A673 (cell line): Measurements from ENCODE around the gene SRP9. TPM values are rescaled to one million over a fixed set of nuclear protein-coding genes. Genes with fewer than 3 reads are reported as not detected.

Experiments
- BruUV-seq: library from RNA; stranded (reverse); fragments of 400-500 nt; replicated peaks from 2 replicates; lab custom pipeline; 2021; lab: Mats Ljungman, UMichigan
- CTCF ChIA-PET: fragments of 300-600 bp; sonication (Branson Sonifier 250); formaldehyde crosslinking; loops from one replicate; lab custom pipeline; 2022; ENCODE audit warnings: antibody characterized with exemption; lab: Charles Lee
- POLR2A ChIA-PET: fragments of 300-600 bp; sonication (Branson Sonifier 250); formaldehyde crosslinking; loops from one replicate; lab custom pipeline; 2022; ENCODE audit warnings: antibody characterized with exemption; ENCODE audit not compliant: low non-redundant PET; lab: Charles Lee
- DNase-seq: peaks from one replicate; pipeline ENCODE4 v3.0.0-alpha.2; 2015; ENCODE audit warnings: low spot score
- H3K27ac ChIP-seq: fragments of 200-600 bp; sonication (generic); 2 replicates; pipeline ENCODE4 v1.5.1; 2016; ENCODE audit warnings: mixed run types, low read depth, mild to moderate bottlenecking, mixed read lengths, antibody characterized with exemption, low read length; ENCODE audit not compliant: poor library complexity, severe bottlenecking
- H3K27me3 ChIP-seq: fragments of 200-600 bp; sonication (generic); replicated peaks from 2 replicates; pipeline ENCODE4 v1.6.1; 2017; ENCODE audit warnings: mixed run types, low read depth, mild to moderate bottlenecking, mixed read lengths, antibody characterized with exemption, low read length; ENCODE audit not compliant: insufficient read depth, poor library complexity
- H3K36me3 ChIP-seq: fragments of 200-600 bp; sonication (generic); 2 replicates; pipeline ENCODE4 v1.6.1; 2016; ENCODE audit warnings: mixed run types, mild to moderate bottlenecking, mixed read lengths, antibody characterized with exemption, low read length; ENCODE audit not compliant: insufficient read depth, poor library complexity, severe bottlenecking
- H3K4me1 ChIP-seq: fragments of 200-600 bp; sonication (generic); 2 replicates; pipeline ENCODE4 v1.6.1; 2017; ENCODE audit warnings: mixed run types, mild to moderate bottlenecking, mixed read lengths, antibody characterized with exemption, low read length; ENCODE audit not compliant: insufficient read depth, poor library complexity, severe bottlenecking
- H3K4me3 ChIP-seq: fragments of 200-600 bp; sonication (generic); 2 replicates; pipeline ENCODE4 v1.5.1; 2016; ENCODE audit warnings: low read depth, mixed run types, mild to moderate bottlenecking, mixed read lengths, low read length; ENCODE audit not compliant: poor library complexity, severe bottlenecking
- H3K9me3 ChIP-seq: fragments of 200-600 bp; sonication (generic); 2 replicates; pipeline ENCODE4 v1.6.1; 2016; ENCODE audit warnings: mixed run types, low read depth, mild to moderate bottlenecking, mixed read lengths, antibody characterized with exemption, low read length; ENCODE audit not compliant: poor library complexity, severe bottlenecking
- EZH2 ChIP-seq: fragments of 200-600 bp; sonication (generic); IDR thresholded peaks from 2 replicates; pipeline ENCODE4 v1.6.1; 2017; ENCODE audit warnings: borderline replicate concordance, low read depth, mild to moderate bottlenecking, mixed read lengths, antibody characterized with exemption, low read length; ENCODE audit not compliant: poor library complexity, severe bottlenecking
- intact Hi-C: fragments of 100-400 bp; cut with micrococcal nuclease; formaldehyde crosslinking; loops from one replicate; pipeline ENCODE4 v1.10.0; 2022; ENCODE audit not compliant: unreplicated experiment
- total RNA-seq: library from RNA; stranded (reverse); gene quantifications from 2 replicates; pipeline ENCODE4 v1.2.3, GENCODE V29; 2021
- TF ChIP-seq, protein P1 (sequence below): fragments of 300-800, 200-600 bp; sonication (generic); conservative IDR thresholded peaks from 2 replicates; pipeline ENCODE4 v1.5.1; 2017; ENCODE audit warnings: low read depth, mild to moderate bottlenecking, antibody characterized with exemption, low read length, moderate library complexity, mixed read lengths

SRP9 gene
- total RNA-seq, 1 experiment from 2014 or later = 486 TPM

DNA sequence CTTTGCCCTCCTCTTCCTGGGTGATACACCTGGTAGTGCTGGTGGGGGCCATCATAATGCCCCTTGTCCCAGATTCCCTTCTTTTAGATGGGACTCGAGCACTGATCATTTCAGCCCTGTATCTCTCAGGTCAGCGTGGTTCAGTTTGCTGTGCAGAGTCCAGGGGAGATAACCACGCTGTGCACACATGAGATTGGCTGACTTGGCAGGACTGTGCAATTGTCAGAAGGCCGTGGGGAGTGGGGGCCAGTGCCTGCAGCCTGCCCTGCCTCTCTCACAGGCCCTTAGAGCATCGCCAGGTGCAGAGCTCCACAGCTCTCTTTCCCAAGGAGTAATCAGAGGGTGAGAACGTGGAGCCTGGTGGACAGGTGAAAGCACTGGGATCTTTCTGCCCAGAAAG, 47.5 kb downstream of the SRP9 start:
- no peak for DNase-seq
- H3K27ac ChIP-seq = no peak overlapping the region
- POLR2A ChIA-PET = no interaction called here
- no peaks in the 10 kb centered on the region for H3K36me3 ChIP-seq
- CTCF ChIA-PET = no interaction called here
- no peak overlapping the region for H3K4me3 ChIP-seq
- no peaks in the 10 kb centered on the region for H3K27me3 ChIP-seq
- no TSS peak for BruUV-seq
- intact Hi-C loops = no loop called here
- TF ChIP-seq, protein P1, sequence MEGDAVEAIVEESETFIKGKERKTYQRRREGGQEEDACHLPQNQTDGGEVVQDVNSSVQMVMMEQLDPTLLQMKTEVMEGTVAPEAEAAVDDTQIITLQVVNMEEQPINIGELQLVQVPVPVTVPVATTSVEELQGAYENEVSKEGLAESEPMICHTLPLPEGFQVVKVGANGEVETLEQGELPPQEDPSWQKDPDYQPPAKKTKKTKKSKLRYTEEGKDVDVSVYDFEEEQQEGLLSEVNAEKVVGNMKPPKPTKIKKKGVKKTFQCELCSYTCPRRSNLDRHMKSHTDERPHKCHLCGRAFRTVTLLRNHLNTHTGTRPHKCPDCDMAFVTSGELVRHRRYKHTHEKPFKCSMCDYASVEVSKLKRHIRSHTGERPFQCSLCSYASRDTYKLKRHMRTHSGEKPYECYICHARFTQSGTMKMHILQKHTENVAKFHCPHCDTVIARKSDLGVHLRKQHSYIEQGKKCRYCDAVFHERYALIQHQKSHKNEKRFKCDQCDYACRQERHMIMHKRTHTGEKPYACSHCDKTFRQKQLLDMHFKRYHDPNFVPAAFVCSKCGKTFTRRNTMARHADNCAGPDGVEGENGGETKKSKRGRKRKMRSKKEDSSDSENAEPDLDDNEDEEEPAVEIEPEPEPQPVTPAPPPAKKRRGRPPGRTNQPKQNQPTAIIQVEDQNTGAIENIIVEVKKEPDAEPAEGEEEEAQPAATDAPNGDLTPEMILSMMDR = no peak
- no peak for TF ChIP-seq EZH2
- H3K9me3 ChIP-seq = no peaks in the 10 kb centered on the region
- no peaks in the 10 kb centered on the region for H3K4me1 ChIP-seq

DNA sequence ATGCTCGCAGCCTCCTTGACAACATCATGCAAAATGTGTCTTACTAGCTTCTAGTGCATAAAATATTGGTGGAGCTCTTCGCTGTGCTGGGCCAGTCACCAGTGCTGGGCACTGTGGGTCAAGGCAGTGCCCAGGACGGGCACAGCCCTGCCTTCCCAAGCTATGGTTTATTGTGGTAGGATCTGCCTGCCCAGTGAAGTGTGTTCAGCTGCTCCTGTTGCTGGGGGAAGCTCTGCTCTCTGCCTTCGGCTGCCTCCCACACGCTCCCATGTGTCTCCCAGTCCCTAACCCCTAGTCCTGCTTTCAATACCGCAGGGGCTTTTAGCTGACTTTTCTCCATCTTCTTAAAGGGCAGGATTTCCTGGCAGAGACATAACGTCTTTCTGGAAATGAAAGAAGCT, 48.0 kb downstream of the SRP9 start:
- Histone ChIP-seq H3K4me3 (no peak overlapping the region), H3K4me1 (no peaks in the 10 kb centered on the region), H3K27me3 (no peaks in the 10 kb centered on the region), H3K27ac (no peak overlapping the region), H3K9me3 (no peaks in the 10 kb centered on the region), H3K36me3 (no peaks in the 10 kb centered on the region)
- intact Hi-C loops = no loop called here
- no TSS peak for BruUV-seq
- TF ChIP-seq, protein P1 = no peak
- TF ChIP-seq EZH2 = no peak
- ChIA-PET POLR2A (no interaction called here), CTCF (no interaction called here)
- no peak for DNase-seq

DNA sequence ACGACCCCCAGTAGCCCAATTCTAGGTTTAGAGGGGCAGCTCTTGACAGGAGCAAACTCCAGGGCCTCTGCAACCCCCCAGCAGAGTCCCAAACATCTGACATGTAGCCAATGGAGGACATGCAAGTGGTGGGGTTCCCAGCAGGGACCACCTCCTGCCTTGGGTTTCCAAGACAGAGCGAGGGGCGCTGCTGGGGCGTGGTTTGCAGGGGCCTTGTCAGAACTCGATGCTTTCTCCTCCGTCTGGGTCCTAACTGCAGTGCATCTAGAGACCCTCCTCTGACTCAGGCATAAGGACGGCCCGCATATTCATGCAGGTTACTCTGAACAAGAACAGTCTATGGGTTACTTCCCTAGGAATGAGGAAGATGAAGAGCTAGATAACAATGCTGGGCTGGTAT, 49.5 kb downstream of the SRP9 start:
- Histone ChIP-seq H3K4me1 (no peaks in the 10 kb centered on the region), H3K27me3 (no peaks in the 10 kb centered on the region), H3K4me3 (no peak overlapping the region), H3K36me3 (no peaks in the 10 kb centered on the region), H3K27ac (no peak overlapping the region), H3K9me3 (no peaks in the 10 kb centered on the region)
- TF ChIP-seq, protein P1 = no peak
- TF ChIP-seq EZH2 = no peak
- ChIA-PET POLR2A (interaction anchor here (0.5 kb wide), 1 partner anchor 8 kb away, joined by 6 read pairs; no protein-coding TSS in a partner anchor), CTCF (no interaction called here)
- BruUV-seq = no TSS peak
- intact Hi-C loops = no loop called here
- no peak for DNase-seq
